Adipocyte (in vitro differentiated cells): Measurements from ENCODE around the gene MACROD2.

ENCODE experiments used
- DNase-seq: peaks from one replicate; pipeline ENCODE4 v3.0.0-alpha.2; 2015; ENCODE audit warnings: low read depth
- H3K27me3 ChIP-seq: replicated peaks from 2 replicates; pipeline ENCODE4 v1.7.0; 2013; ENCODE audit warnings: mild to moderate bottlenecking, low read length, moderate library complexity; ENCODE audit not compliant: control insufficient read depth, insufficient read depth
- H3K36me3 ChIP-seq: 2 replicates; pipeline ENCODE4 v1.7.0; 2013; ENCODE audit warnings: low read length, mild to moderate bottlenecking, moderate library complexity; ENCODE audit not compliant: control insufficient read depth, insufficient read depth, severe bottlenecking
- H3K4me1 ChIP-seq: 2 replicates; pipeline ENCODE4 v1.7.0; 2013; ENCODE audit warnings: mild to moderate bottlenecking, low read length, moderate library complexity; ENCODE audit not compliant: control insufficient read depth, insufficient read depth
- H3K4me3 ChIP-seq: 2 replicates; pipeline ENCODE4 v1.7.0; 2013; ENCODE audit warnings: mild to moderate bottlenecking, low read length, moderate library complexity
- H3K9ac ChIP-seq: 2 replicates; pipeline ENCODE4 v1.7.0; 2013; ENCODE audit warnings: mild to moderate bottlenecking, low read length, moderate library complexity
- H3K9me3 ChIP-seq: 2 replicates; pipeline ENCODE4 v1.7.0; 2013; ENCODE audit warnings: mild to moderate bottlenecking, low read length, moderate library complexity; ENCODE audit not compliant: control insufficient read depth

Gene MACROD2

DNA sequence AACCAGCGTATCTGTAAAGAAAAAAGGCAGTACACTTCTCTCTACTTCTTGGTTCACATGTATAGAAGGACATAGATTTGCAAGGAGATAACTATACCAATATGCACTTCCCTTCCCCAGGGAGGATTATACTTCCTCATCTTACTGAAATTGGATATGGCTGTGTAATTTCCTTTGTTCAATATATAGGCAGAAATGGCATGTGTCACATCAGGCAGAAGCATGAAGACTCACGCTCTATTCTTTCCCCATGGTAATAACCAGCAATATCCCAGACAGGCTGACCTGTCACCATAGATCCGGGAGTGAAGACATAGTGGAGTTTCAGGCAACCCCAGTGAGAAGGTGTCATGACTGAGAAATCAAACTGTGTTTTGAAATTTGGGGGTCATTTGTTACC lies 2059.7 kb downstream of the MACROD2 start:
- Histone ChIP-seq H3K27me3 (no peaks in the 10 kb centered on the region), H3K36me3 (no peaks in the 10 kb centered on the region), H3K9ac (no peak overlapping the region), H3K9me3 (no peaks in the 10 kb centered on the region), H3K4me3 (no peak overlapping the region), H3K4me1 (peaks cover 8% of the 10 kb centered on the region)
- no peak for DNase-seq

DNA sequence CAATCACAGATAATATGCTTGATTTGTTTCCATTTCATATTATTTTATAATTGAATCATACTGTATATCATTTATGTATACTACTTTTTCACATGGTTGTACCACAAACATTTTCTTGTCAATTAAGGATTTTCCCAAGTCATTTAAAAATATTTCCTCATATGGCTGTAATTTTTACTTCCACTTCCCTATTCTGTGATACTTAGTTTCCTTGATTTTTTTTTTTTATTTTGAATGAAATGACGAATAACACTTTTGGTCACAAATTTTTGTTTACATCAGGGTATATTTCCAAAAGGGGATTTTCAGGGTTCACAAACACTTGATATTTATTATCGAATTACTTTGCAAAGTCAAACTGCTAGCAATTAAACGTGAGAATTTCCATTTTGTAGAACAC lies 2062.3 kb downstream of the MACROD2 start:
- no peak for DNase-seq
- Histone ChIP-seq H3K9ac (no peak overlapping the region), H3K9me3 (no peaks in the 10 kb centered on the region), H3K4me1 (peaks cover 8% of the 10 kb centered on the region), H3K36me3 (no peaks in the 10 kb centered on the region), H3K4me3 (no peak overlapping the region), H3K27me3 (no peaks in the 10 kb centered on the region)

DNA sequence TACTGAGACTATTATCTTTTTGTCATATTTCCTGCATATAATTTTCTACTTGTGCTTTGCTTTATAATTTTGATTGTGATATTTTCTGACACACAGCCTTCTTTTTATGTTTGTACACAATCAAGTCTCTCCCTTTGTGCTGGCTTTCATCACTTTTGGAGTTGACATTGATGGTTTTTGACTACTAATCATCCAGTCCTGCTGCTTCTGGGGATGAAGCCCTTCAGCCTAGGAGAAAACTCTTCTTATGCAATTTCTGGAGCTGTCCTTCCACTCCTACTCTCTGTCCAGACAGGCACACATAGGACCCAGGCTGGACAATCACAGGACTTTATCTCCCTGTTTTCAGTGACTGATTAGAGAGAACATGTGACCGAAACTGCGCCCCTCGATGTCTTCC lies 2063.0 kb downstream of the MACROD2 start:
- H3K36me3 ChIP-seq: no peaks in the 10 kb centered on the region

DNA sequence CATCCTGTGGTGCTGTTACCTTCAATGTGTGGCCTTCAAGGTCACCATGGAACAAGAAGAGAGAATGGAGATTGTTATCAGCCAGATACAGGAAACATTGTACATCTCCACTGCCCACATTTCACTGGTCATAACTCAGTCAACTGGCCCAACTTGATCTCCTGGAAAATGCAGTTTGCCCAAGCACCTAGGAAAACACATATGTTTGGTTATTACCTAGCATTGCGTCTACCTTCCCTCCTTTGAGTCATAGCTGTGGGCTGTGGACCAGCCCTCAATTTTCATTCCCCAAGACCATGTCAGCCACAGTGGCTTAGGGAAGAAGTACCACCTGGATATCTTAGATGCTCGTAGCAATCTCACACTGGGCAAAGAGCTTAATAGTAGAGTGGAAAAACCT lies 2064.5 kb downstream of the MACROD2 start:
- no peak overlapping the region for H3K4me3 ChIP-seq
- no peaks in the 10 kb centered on the region for H3K36me3 ChIP-seq
- no peaks in the 10 kb centered on the region for H3K9me3 ChIP-seq
- no peaks in the 10 kb centered on the region for H3K27me3 ChIP-seq
- DNase-seq: no peak
- no peak overlapping the region for H3K9ac ChIP-seq
- peaks cover 9% of the 10 kb centered on the region for H3K4me1 ChIP-seq

More for the DNA sequence above, 2063.0 kb downstream of the MACROD2 start:
- H3K9ac ChIP-seq: no peak overlapping the region
- no peak overlapping the region for H3K4me3 ChIP-seq
- no peak for DNase-seq
- no peaks in the 10 kb centered on the region for H3K27me3 ChIP-seq
- no peaks in the 10 kb centered on the region for H3K9me3 ChIP-seq
- H3K4me1 ChIP-seq: peaks cover 8% of the 10 kb centered on the region

DNA sequence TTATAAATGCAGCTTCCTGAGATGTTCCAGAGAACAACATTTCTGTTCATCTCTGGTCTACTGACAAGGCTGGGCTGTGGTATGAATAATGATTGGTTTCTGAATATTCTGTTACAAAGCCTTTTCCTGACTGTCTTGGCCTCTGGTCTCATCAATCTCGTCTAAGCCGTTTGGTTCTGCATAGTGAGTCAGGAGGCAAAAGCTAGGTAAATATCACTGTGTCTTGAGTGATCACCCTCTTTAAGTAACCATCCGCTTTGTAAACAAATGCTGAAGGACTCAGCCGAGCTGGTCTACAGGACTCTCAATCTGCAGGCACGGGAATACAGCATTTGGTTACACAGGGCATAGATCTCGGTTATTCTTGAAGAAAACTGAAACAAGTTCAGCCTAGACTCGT lies 2066.0 kb downstream of the MACROD2 start:
- no peak overlapping the region for H3K9ac ChIP-seq
- peaks cover 17% of the 10 kb centered on the region for H3K4me1 ChIP-seq
- no peak for DNase-seq
- no peaks in the 10 kb centered on the region for H3K36me3 ChIP-seq
- no peak overlapping the region for H3K4me3 ChIP-seq
- H3K27me3 ChIP-seq: no peaks in the 10 kb centered on the region
- H3K9me3 ChIP-seq: no peaks in the 10 kb centered on the region

DNA sequence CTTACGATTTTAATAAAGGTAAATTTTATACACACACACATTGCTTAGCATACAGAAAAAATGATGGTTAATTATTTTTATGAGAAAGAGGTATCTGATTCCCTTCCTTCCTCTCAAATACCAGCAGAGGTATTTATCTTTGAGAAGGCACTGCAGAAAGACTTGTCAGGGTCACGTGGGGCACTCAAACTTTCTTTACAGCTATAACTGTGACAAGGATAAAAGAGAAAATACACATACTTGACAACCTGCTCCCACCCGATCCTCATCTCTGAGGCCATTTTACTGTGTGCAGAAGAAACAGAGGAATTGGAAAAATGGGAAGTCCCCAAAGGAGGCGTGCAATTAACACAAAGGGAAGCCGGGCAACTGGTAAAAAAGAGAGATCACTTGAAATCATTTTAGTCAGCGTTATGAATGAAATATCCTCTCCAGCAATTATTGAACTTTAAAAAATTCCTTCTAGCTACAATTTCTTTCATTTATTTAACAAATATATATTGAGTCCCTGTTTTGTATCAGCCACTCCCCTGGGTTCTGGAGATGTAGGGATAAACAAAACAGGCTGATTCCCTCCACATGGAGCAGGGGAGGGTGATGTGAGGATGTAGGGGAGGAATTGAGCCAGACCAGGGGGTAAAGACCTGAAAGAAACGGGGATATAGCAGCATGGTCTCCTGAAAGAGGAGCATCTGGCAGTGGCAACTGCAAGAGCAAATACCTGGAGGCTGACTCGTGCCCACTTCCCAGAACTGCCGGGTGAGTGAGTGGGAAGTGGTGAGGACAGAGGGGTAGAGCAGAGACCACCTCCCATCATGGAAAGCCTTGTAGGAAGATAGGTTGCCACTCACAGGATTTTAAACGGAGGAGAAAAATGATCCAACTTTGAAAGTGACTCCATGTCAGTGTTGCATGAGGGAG lies 2067.6 kb downstream of the MACROD2 start:
- no peaks in the 10 kb centered on the region for H3K36me3 ChIP-seq
- H3K4me1 ChIP-seq: peaks cover 17% of the 10 kb centered on the region
- DNase-seq: no peak
- no peaks in the 10 kb centered on the region for H3K9me3 ChIP-seq
- H3K4me3 ChIP-seq: no peak overlapping the region
- no peak overlapping the region for H3K9ac ChIP-seq
- H3K27me3 ChIP-seq: no peaks in the 10 kb centered on the region

DNA sequence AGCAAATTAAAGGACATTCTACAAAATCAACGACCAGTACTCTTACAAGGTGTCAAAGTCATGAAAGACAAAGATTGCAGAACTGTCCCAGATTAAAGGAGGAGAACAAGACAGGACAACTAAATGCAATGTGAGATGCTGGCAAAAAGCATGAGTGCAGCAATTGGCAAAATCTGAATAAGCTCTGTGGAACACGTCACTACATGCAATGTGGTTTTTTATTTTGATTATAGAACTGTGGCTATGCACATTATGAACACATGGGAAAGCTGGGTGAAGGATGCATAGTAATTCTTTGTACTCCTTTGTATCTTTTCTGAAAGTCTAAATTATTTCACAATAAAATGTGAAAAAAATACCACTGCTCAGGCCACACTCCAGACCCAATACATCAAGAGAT lies 2068.6 kb downstream of the MACROD2 start:
- H3K36me3 ChIP-seq: no peaks in the 10 kb centered on the region
- H3K9ac ChIP-seq: no peak overlapping the region
- DNase-seq: peak; percentile 1
- H3K4me3 ChIP-seq: no peak overlapping the region
- H3K4me1 ChIP-seq: peaks cover 9% of the 10 kb centered on the region
- no peaks in the 10 kb centered on the region for H3K9me3 ChIP-seq
- H3K27me3 ChIP-seq: no peaks in the 10 kb centered on the region

DNA sequence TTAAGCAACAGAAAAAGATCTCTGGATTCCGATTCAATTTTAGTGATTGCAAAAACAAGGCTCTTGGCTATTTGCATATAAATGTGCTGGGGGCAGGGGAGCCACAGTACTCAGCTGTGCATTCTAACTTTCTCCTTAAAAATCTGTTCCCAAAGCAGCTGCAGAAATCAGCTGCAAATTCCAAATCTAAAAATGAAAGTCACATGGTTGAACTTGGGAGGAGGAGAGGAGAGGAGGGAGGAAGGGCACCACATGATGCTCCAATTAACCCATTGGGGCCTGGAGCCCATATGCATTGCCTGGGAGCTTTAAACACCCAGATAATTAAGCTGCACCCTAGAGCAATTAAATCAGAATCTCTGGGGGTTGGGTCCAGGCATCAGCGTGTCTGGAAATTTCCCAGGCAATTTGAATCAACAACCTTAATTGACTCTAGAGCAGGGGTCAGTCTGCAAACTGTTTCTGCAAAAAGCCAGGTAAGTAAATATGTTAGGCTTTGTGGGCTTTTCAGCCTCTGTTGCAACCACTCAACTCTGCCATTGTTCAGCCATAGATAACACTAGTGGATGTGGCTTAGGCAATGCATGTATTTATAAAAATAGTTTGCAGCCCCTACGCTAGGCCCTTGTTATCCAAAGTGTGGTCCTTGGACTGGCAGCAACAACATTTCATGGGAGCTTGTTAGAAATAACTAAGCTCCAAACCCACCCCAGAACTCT lies 2069.8 kb downstream of the MACROD2 start:
- H3K36me3 ChIP-seq: no peaks in the 10 kb centered on the region
- DNase-seq: peak; percentile 14
- peaks cover 9% of the 10 kb centered on the region for H3K4me1 ChIP-seq
- H3K27me3 ChIP-seq: no peaks in the 10 kb centered on the region
- no peaks in the 10 kb centered on the region for H3K9me3 ChIP-seq
- no peak overlapping the region for H3K9ac ChIP-seq
- H3K4me3 ChIP-seq: no peak overlapping the region

DNA sequence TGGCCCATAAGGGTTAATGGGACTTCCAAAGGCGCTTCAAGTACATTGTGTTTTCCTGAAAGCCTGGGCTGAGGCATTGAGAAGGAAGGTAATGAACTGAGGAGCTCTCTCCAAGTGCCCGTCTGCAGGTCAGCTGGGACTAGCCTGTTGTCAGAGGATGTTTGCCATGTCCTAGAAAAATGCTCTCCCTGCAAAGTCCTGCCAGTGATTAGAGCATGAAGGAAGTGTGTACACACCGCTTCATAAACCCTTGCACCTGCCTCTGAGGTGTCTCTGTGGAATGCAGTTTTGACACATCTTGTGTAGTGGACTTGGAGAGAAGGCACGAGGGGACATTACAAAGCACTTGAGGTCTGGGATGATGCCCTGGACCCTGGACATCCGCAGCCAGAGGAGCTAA lies 2071.3 kb downstream of the MACROD2 start:
- Histone ChIP-seq H3K9ac (no peak overlapping the region), H3K36me3 (no peaks in the 10 kb centered on the region), H3K4me1 (peaks cover 9% of the 10 kb centered on the region), H3K27me3 (no peaks in the 10 kb centered on the region), H3K4me3 (no peak overlapping the region), H3K9me3 (no peaks in the 10 kb centered on the region)
- DNase-seq: no peak

DNA sequence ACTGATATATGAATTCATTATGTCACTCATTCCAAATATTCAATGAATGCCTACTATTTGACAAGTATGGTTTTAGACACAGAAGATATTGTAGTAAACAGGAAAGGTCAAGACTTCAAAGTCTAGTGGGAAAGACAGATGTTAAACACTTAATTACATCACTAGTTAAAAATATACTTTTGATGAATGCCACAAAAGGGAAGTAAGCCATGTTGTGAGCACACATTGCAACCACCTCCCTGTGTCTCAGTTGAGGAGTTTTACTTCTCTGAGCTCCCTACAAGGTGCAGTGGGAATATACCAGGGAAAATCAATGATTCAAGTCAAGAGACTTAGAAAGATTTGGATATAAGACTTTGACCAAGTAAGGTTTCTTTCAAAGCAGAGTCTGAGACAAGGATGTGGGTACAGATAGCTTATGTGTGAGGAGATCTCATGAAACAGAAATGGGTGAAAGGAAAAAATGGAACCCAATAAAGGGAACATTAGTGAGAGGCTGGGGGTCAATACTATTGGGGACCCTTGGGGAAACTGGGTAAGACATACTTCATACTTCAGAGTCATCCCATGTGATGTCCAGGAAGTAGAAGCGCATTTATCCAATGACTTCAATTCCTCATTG lies 2074.2 kb downstream of the MACROD2 start:
- H3K4me3 ChIP-seq: no peak overlapping the region
- no peaks in the 10 kb centered on the region for H3K27me3 ChIP-seq
- no peak for DNase-seq
- no peak overlapping the region for H3K9ac ChIP-seq
- no peaks in the 10 kb centered on the region for H3K36me3 ChIP-seq
- H3K4me1 ChIP-seq: peaks cover 9% of the 10 kb centered on the region
- H3K9me3 ChIP-seq: no peaks in the 10 kb centered on the region

DNA sequence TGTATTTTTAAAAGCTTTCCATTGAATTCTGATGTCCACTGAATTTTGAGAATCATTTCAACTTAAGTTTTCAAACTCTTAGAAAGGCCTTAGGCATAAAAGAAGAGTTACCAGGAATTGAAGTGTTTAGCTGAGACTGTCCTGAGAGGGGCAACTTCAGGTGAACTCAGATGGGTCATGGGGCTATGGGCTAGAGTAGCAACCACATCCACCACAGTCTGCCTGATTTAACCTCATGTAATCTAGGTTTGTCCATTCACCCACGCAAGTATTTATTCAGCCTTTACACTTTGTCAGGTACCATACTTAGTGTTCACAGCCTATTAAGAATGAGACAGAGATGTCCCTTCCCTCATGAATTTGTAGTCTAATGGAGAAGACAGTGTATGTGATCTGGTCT lies 2076.9 kb downstream of the MACROD2 start:
- Histone ChIP-seq H3K9ac (no peak overlapping the region), H3K9me3 (no peaks in the 10 kb centered on the region), H3K36me3 (no peaks in the 10 kb centered on the region), H3K4me1 (no peaks in the 10 kb centered on the region), H3K4me3 (no peak overlapping the region), H3K27me3 (no peaks in the 10 kb centered on the region)
- DNase-seq: no peak
